GM12801 (cell line): ENCODE measurements around the gene GALNT16.

Experiments used
- CTCF ChIP-seq: IDR thresholded peaks from one replicate; pipeline ENCODE4 v1.5.1; 2011; ENCODE audit warnings: control low read depth; ENCODE audit not compliant: insufficient read length; ENCODE audit errors: extremely low read depth

Gene GALNT16

GRCh38 chr14:69321601-69322330, 61.8 kb downstream of the GALNT16 start:
- no peak for TF ChIP-seq CTCF

- no peak for TF ChIP-seq CTCF
These were observed 63.5 kb downstream of the GALNT16 start for GRCh38 chr14:69323266-69323998.

- TF ChIP-seq CTCF = no peak
These were observed 64.0 kb downstream of the GALNT16 start for GRCh38 chr14:69323999-69324282.

GRCh38 chr14:69324341-69324931, 64.5 kb downstream of the GALNT16 start:
- no peak for TF ChIP-seq CTCF

- TF ChIP-seq CTCF = no peak
These were observed 65.1 kb downstream of the GALNT16 start for GRCh38 chr14:69325086-69325485.

GRCh38 chr14:69325646-69326265, 65.8 kb downstream of the GALNT16 start:
- no peak for TF ChIP-seq CTCF

GRCh38 chr14:69326611-69327010, 66.7 kb downstream of the GALNT16 start:
- no peak for TF ChIP-seq CTCF
